Keratinocyte (primary cell): ENCODE results near the gene DCDC2C. TPM values are rescaled to one million over a fixed set of nuclear protein-coding genes. Genes with fewer than 3 reads are reported as not detected.

ENCODE experiments used
- DNase-seq: peaks from one replicate; pipeline ENCODE4 v3.0.0-alpha.2; 2011; ENCODE audit warnings: low read depth, missing footprints, low spot score
- FAIRE-seq: peaks from 2 replicates; lab custom pipeline; 2011; peaks lifted over from hg19 to GRCh38; lab: Jason Lieb, UNC
- H2AFZ ChIP-seq: 2 replicates; pipeline ENCODE4 v1.6.0; 2012; ENCODE audit warnings: low read length, control low read depth, inconsistent platforms; ENCODE audit not compliant: control insufficient read depth
- H3K27ac ChIP-seq: 2 replicates; pipeline ENCODE4 v1.5.1; 2011; ENCODE audit warnings: low read length; ENCODE audit not compliant: control insufficient read depth, insufficient read depth
- H3K27me3 ChIP-seq: 3 replicates; pipeline ENCODE4 v1.6.0; 2011; ENCODE audit warnings: low read length; ENCODE audit not compliant: control insufficient read depth, insufficient read depth; ENCODE audit errors: extremely low read depth
- H3K36me3 ChIP-seq, 2 experiments: 2 replicates in 1 of 2; 3 replicates in 1 of 2; pipeline ENCODE4 v1.5.1; 2011; ENCODE audit warnings: low read length in 2 of 2, mild to moderate bottlenecking in 1 of 2; ENCODE audit not compliant: control insufficient read depth in 2 of 2, insufficient read depth in 2 of 2; ENCODE audit errors: extremely low read depth in 1 of 2
- H3K4me1 ChIP-seq: 3 replicates; pipeline ENCODE4 v1.5.1; 2011; ENCODE audit warnings: low read length; ENCODE audit not compliant: control insufficient read depth, insufficient read depth; ENCODE audit errors: extremely low read depth
- H3K4me2 ChIP-seq: 3 replicates; pipeline ENCODE4 v1.6.0; 2011; ENCODE audit warnings: low read depth, low read length; ENCODE audit not compliant: control insufficient read depth, insufficient read depth; ENCODE audit errors: extremely low read depth
- H3K4me3 ChIP-seq, 3 experiments: fragments of 200-600 bp in 1 of 3; sonication (generic) in 1 of 3; 2 replicates in 2 of 3; 3 replicates in 1 of 3; pipeline ENCODE4 v1.5.1; 2011 to 2016; ENCODE audit warnings: low read length in 3 of 3, mild to moderate bottlenecking in 3 of 3, control low read depth in 2 of 3, inconsistent platforms in 1 of 3, low read depth in 1 of 3, mixed read lengths in 1 of 3, mixed run types in 1 of 3, moderate library complexity in 1 of 3; ENCODE audit not compliant: control insufficient read depth in 2 of 3, insufficient read depth in 2 of 3; ENCODE audit errors: extremely low read depth in 1 of 3
- H3K79me2 ChIP-seq: 2 replicates; pipeline ENCODE4 v1.6.0; 2012; ENCODE audit warnings: low read length; ENCODE audit not compliant: control insufficient read depth, insufficient read depth
- H3K9ac ChIP-seq: 3 replicates; pipeline ENCODE4 v1.6.0; 2011; ENCODE audit warnings: low read length; ENCODE audit not compliant: control insufficient read depth, insufficient read depth; ENCODE audit errors: extremely low read depth
- H3K9me1 ChIP-seq: 3 replicates; pipeline ENCODE4 v1.6.0; 2011; ENCODE audit warnings: low read length; ENCODE audit not compliant: control insufficient read depth, insufficient read depth; ENCODE audit errors: extremely low read depth
- H3K9me3 ChIP-seq: 2 replicates; pipeline ENCODE4 v1.5.1; 2012; ENCODE audit warnings: low read depth, low read length; ENCODE audit not compliant: control insufficient read depth
- H4K20me1 ChIP-seq: 3 replicates; pipeline ENCODE4 v1.6.0; 2011; ENCODE audit warnings: low read length; ENCODE audit not compliant: control insufficient read depth, insufficient read depth; ENCODE audit errors: extremely low read depth
- EZH2 ChIP-seq: IDR thresholded peaks from one replicate; pipeline ENCODE4 v1.6.1; 2012; ENCODE audit warnings: inconsistent platforms, mild to moderate bottlenecking, low read length, moderate library complexity
- dilution Hi-C: fragments of 300-500 bp; cut with MboI; formaldehyde crosslinking; loops from one replicate; pipeline ENCODE4 v1.7.0; 2020; ENCODE audit warnings: low sequenced_read_pairs; ENCODE audit not compliant: extremely low pct_ligation_motif_present
- polyA plus RNA-seq, 5 experiments: library from polyadenylated mRNA; depleted of rRNA in 3 of 5; stranded (reverse) in 3 of 5; stranded (forward) in 1 of 5; unstranded in 1 of 5; fragments of >200 nt; gene quantifications; 1 replicate in 1 of 5; 2 replicates in 3 of 5; 3 replicates in 1 of 5; pipeline versions ENCODE4 v1.2.1 to v1.2.3, GENCODE V29; 2011 to 2012; ENCODE audit warnings: missing spikeins in 2 of 5, low read depth in 1 of 5, low replicate concordance in 1 of 5
- TF ChIP-seq, protein P1 (sequence below), 3 experiments: IDR thresholded peaks in 1 of 3; conservative IDR thresholded peaks in 1 of 3; optimal IDR thresholded peaks in 1 of 3; 2 replicates in 2 of 3; 3 replicates in 1 of 3; pipeline versions ENCODE3 to v1.5.1; 2011; ENCODE audit warnings: low read length in 3 of 3, mild to moderate bottlenecking in 3 of 3, moderate library complexity in 2 of 3, control low read depth in 1 of 3, inconsistent platforms in 1 of 3; ENCODE audit not compliant: insufficient read depth in 2 of 3; ENCODE audit errors: extremely low read depth in 1 of 3

The DCDC2C gene
- polyA plus RNA-seq, 1 donor (not counting 4 experiments of a cell fraction or from before 2014, with no cell fraction given) = not detected

DNA sequence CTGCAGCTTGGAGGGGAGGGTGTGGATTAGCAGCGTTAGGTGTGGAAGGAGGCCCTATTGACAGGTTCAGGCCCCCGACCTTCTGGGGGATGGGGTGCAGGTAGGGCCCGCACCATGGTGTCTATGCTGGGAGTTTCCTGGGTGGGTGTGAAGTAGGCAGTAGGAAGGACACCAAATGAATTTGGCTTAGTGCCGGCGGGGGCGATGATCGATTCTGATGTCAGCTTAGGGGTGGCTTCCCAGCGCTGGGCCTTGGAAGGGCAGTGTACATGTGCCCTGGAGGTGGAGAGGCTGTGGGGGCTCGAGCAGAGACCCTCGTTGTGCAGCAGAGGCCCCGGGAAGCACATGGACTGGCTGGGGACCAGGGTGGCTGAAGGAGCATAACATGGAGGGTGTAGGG lies 21.6 kb downstream of the DCDC2C start:
- TF ChIP-seq, protein P1, sequence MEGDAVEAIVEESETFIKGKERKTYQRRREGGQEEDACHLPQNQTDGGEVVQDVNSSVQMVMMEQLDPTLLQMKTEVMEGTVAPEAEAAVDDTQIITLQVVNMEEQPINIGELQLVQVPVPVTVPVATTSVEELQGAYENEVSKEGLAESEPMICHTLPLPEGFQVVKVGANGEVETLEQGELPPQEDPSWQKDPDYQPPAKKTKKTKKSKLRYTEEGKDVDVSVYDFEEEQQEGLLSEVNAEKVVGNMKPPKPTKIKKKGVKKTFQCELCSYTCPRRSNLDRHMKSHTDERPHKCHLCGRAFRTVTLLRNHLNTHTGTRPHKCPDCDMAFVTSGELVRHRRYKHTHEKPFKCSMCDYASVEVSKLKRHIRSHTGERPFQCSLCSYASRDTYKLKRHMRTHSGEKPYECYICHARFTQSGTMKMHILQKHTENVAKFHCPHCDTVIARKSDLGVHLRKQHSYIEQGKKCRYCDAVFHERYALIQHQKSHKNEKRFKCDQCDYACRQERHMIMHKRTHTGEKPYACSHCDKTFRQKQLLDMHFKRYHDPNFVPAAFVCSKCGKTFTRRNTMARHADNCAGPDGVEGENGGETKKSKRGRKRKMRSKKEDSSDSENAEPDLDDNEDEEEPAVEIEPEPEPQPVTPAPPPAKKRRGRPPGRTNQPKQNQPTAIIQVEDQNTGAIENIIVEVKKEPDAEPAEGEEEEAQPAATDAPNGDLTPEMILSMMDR (optimal IDR thresholded peaks at IDR 0.05 in 1 of 3, IDR thresholded peaks at IDR 0.05 in 1 of 3, conservative IDR thresholded peaks at IDR 0.05 in 1 of 3; ENCODE audit: extremely low read depth in 1 of 3, insufficient read depth in 2 of 3, low read length in 3 of 3) = no peak
- no peak for TF ChIP-seq EZH2
- H3K4me3 ChIP-seq = no peak overlapping the region
- FAIRE-seq = no peak
- no peaks in the 10 kb centered on the region for H3K9me1 ChIP-seq
- no peak overlapping the region for H3K9ac ChIP-seq
- H3K27me3 ChIP-seq = no peaks in the 10 kb centered on the region
- no peak overlapping the region for H3K27ac ChIP-seq
- no peaks in the 10 kb centered on the region for H3K9me3 ChIP-seq
- H2AFZ ChIP-seq = no peak overlapping the region
- H3K79me2 ChIP-seq = no peaks in the 10 kb centered on the region
- no peak for DNase-seq
- dilution Hi-C loops = no loop called here
- no peaks in the 10 kb centered on the region for H3K4me1 ChIP-seq
- no peaks in the 10 kb centered on the region for H3K36me3 ChIP-seq
- H3K4me2 ChIP-seq = no peak overlapping the region
- no peaks in the 10 kb centered on the region for H4K20me1 ChIP-seq

DNA sequence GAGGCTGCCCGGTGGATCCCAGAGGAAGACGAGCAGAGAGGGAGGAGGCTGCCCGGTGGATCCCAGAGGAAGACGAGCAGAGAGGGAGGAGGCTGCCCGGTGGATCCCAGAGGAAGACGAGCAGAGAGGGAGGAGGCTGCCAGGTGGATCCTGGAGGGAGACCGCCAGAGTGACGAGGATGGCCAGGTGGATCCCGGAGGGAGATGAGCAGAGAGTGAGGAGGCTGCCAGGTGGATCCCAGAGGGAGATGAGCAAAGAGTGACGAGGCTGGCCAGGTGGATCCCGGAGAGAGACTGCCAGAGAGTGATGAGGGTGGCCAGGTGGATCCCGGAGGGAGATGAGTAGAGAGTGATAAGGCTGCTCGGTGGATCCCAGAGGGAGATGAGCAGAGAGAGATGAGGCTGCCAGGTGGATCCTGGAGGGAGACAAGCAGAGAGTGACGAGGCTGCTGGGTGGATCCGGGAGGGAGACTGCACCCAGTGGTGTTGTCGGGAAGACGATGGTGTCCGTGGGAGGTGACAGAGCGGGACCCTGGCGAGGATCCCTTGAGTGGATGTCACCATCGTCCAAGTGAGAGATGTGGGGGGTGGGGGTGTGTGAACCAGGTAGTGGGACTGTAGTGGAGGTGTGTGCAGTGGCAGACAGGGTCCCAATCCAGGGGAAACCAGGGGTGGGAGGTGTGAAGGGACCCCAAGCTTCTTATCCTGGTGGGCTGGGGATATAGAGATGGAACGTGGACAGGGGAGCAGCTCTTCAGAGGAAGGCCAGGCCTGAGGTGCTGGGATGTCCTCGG lies 22.3 kb downstream of the DCDC2C start:
- Histone ChIP-seq H3K9me1 (no peaks in the 10 kb centered on the region), H3K27ac (no peak overlapping the region), H4K20me1 (no peaks in the 10 kb centered on the region), H3K79me2 (no peaks in the 10 kb centered on the region), H3K4me1 (no peaks in the 10 kb centered on the region), H3K9ac (no peak overlapping the region), H3K4me3 (no peak overlapping the region), H3K4me2 (no peak overlapping the region), H2AFZ (no peak overlapping the region), H3K9me3 (no peaks in the 10 kb centered on the region), H3K27me3 (no peaks in the 10 kb centered on the region), H3K36me3 (no peaks in the 10 kb centered on the region)
- TF ChIP-seq, protein P1 (optimal IDR thresholded peaks at IDR 0.05 in 1 of 3, IDR thresholded peaks at IDR 0.05 in 1 of 3, conservative IDR thresholded peaks at IDR 0.05 in 1 of 3; ENCODE audit: extremely low read depth in 1 of 3, insufficient read depth in 2 of 3, low read length in 3 of 3) = no peak
- TF ChIP-seq EZH2 = no peak
- no peak for FAIRE-seq
- dilution Hi-C loops = no loop called here
- DNase-seq = no peak
